RPMI8226 (cell line): ENCODE data around the gene OR8B12.
"Not testable (repeated sequence)": the region's sequence is repeated elsewhere in the genome, so short reads cannot be mapped to it uniquely, and the experiment has no call there.

Experiments
- DNase-seq: peaks from one replicate; pipeline ENCODE4 v3.0.0-alpha.2; 2015

Gene OR8B12

GRCh38 chr11:124519850-124520549, 23.5 kb downstream of the OR8B12 start:
- no peak for DNase-seq

- DNase-seq, result no peak
These were observed 24.4 kb downstream of the OR8B12 start for GRCh38 chr11:124518989-124519451.

- DNase-seq, result no peak
These were observed 26.1 kb downstream of the OR8B12 start for GRCh38 chr11:124517314-124517713.

DNA sequence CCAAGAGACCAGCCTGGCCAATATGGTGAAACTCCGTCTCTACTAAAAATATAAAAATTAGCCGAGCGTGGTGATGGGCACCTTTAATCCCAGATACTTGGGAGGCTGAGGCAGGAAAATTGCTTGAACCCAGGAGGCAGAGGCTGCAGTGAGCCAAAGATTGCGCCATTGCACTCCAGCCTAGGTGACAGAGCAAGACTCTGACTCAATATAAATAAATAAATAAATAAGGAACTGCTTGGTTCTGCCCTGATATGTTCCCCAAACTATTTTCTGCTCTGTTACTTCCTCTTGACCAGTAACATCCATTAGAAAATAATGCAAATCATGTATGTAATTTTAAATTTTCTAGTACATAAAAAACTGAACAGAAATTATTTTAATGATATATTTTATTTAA, 28.8 kb downstream of the OR8B12 start:
- not testable (repeated sequence) for DNase-seq

DNA sequence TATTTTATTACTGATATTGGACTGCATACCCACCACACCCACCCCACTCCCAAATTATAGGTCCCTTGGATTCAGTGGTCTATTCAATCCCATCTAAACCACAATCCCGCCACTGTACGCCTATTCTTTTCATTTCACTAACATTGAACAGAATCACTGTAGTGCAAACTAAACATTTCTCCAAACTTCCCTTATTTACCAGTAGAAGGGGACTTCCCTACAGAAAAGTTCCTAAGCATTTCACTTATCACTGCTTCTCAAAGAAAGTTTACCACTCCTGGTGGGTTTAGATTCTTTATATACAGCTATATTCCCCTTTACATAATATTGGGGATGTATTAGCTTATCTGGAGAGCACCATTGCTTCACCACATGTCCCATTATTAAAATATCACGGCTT, 29.3 kb downstream of the OR8B12 start:
- no peak for DNase-seq

DNA sequence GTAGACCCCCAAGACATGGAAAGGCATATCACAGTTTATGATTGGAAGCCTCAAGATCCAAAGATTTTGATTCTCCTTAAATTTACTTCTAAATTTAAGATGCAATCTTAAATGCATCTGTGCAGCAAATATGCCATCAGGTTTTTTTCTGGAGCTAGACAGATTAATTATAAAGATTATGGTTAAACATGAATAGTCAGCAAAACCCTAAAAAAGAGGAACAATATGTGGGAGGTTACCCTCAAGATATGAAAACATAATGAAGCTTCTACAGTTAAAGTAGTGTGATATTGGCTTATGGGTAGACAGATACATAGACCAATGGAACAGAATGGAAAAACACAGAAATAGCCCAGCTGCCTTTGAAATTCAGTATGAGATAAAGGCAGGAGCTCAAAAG, 31.7 kb downstream of the OR8B12 start:
- no peak for DNase-seq

DNA sequence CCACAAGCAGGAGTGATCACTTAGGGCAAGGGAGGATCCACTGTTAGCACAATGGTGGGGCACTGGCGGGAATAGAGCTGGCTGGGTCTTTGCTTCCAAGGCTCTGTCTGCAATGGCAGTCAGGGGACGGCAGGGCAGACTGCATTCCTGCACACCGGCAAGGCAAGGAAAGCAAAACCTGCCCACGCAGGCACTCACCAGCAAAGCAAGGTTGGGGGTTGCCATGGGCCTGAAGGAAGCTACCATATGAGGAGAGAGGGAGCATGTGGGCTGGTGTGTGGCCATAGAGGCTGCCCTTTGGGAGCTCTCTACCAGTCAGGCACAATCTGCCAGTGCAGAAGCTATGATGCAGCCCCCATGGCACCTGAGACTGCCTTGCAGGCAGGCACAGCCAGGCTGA, 33.2 kb downstream of the OR8B12 start:
- no peak for DNase-seq

DNA sequence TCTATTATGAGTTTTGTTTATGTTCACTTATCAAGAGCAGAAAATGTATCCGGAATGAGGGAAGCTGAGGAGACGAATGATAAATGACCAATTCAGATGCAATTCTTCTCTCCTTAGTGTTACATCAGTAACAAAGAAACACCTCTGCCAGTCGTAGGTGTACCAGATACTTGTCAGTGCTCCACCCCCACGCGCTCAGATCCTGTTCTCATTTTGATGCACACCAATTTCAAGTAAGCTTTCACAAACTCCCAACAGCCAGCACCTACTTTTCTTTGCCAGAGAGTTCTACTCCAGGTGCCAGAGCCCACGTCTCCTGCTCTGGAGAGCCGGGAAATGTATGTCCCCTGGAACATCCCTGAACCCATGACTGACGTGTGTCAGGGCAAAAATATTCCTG, 43.7 kb downstream of the OR8B12 start:
- no peak for DNase-seq

DNA sequence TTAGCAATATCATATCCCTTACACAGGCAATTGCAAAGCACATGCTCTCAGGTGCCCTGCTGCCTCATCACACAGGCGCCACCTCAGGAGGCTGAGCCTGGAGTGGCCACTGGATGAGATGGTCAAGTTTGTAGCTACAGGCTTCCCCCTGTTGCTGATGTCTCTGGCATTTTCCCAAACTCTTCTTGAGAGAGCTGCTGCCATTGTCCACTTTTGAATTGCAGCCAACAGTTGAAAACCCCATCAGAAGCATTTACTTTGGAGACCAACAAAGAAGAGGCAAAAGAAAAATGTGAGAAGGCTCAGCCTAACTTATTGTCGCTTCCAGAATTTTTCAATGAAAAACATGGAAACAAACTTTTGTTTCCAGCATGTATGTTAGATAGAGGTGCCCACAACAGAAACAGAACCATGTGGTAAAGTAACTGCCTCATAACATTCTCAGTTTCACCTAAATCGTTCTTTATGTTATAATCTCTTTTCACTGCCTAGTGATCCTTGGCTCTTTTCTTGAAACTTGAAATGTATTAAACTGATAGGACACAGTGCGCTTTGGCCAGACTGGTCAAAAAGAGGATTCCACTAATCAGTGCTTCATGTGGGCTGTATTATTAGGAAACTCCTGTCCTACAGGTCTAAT, 50.3 kb downstream of the OR8B12 start:
- DNase-seq, result no peak
